RKO (cell line): ENCODE results near the gene BCO1.

ENCODE experiments used
- DNase-seq: peaks from one replicate; pipeline ENCODE4 v3.0.0-alpha.2; 2016; ENCODE audit warnings: low spot score

Gene BCO1

DNA sequence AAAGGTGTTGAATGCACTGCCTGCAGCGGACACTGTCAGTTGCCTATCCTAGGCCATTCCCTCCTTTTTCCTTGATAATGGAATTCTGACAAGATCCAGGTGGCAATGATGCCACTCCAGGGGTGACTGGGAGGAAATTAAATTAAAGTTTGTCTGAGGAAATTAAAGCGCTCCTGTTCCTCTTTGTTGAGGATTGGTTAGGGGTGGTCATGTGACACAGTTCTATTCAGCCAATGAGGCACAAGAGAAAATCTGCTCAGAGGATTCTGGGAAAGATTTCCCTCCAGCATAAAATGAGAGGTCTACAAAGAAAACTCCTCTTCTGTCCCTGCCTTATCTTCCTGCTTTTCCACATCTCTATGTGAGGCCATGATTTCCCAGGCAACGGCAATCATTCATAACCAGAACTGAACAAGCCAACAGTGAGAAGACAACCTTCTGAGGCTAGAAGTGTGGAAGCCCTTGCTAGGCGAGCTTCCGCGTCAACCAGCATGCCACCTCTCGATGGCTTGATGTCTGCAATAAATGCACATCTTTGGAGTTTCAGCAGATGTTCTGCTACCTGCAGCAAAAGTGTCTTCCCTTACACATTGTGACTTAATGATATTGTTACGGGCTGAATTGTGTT, 5.6 kb upstream of the BCO1 start:
- no peak for DNase-seq

DNA sequence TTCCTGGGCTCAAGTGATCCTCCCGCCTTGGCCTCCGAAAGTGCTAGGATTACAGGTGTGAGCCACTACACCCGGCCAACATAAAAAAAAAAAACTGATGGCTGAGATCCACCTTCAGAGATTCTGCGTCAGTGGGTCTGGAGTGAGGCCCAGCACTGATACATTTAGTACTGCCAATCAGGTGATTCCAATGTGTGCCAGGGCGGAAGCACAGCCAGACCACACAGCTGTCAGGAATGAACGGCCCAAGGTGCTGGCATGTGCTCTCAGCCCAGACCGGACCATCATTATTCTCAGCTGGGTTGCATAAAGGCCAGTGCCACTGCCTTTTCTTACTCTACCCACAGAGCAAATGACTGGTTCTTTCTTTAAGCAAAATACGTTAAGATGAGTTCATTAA, 1.2 kb upstream of the BCO1 start:
- no peak for DNase-seq

GRCh38 chr16:81237942-81238295, 570 bp upstream of the BCO1 start:
- DNase-seq, result no peak

DNA sequence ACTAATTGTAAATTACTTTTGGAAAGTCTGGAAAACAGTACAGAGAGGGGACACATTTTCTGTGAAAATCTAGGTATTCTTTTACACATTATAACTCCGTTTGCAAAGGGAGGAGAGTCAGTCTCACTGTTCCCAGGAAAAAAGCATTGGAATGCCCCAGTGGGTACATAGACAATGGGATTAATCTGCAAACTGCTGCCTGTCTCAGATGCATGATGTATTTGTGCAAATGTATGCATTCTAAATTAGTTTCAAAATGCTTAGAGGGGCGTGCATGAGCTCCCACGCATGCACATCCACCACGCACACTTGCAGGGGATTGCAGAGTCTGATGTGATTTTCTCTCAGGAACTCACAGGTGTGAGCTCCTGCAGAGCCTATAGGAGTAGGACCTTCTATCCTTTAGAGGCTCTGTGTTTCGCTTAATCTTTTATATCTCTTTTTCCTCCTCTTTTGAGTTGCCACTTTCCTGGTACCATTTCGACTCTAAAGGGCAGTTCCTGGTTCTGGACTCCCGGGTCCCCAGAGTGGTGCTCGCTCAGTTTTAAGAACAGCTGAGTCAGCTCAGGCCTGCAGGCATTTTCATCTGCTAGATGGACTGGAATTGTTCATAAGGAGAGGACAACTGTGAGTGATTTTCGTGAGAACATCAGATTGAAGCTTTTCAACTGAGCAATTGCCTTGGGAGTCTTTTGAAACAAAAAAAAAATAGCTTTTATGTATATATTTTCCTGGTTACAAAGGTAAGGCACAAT, 1.1 kb downstream of the BCO1 start:
- no peak for DNase-seq

GRCh38 chr16:81241706-81242105, 3.2 kb downstream of the BCO1 start:
- no peak for DNase-seq

DNA sequence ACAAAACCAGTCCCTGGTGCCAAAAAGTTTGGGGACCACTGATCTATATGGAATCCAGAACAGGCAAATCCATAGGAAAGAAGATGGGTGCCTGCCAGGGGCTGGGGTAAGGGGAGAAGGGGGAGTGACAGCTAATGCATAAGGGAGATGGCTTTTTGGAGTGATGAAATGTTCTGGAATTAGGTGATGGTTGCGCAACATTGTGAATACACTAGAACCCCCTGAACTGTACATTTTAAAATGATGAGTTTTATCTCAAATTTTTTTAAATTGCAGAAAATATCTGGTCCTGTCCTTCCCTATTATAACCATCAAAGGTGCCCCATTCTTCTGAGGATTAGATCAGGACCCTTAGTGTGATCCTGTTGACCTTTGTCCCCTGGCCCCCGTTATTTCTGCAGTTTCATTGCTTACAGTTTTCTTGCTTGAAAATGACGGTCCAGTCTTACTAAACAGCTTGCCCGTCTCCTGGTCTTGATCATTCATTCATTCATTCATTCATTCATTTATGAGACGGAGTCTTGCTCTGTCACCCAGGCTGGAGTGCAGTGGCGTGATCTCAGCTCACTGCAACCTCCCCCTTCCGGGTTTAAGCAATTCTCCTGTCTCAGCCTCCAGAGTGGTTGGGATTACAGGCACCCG, 4.6 kb downstream of the BCO1 start:
- no peak for DNase-seq

- no peak for DNase-seq
Observed at GRCh38 chr16:81243942-81244341, 5.5 kb downstream of the BCO1 start.

- DNase-seq, result no peak
Observed at GRCh38 chr16:81251871-81252270, 13.4 kb downstream of the BCO1 start.

- DNase-seq, result no peak
Observed at GRCh38 chr16:81253141-81253540, 14.7 kb downstream of the BCO1 start.

DNA sequence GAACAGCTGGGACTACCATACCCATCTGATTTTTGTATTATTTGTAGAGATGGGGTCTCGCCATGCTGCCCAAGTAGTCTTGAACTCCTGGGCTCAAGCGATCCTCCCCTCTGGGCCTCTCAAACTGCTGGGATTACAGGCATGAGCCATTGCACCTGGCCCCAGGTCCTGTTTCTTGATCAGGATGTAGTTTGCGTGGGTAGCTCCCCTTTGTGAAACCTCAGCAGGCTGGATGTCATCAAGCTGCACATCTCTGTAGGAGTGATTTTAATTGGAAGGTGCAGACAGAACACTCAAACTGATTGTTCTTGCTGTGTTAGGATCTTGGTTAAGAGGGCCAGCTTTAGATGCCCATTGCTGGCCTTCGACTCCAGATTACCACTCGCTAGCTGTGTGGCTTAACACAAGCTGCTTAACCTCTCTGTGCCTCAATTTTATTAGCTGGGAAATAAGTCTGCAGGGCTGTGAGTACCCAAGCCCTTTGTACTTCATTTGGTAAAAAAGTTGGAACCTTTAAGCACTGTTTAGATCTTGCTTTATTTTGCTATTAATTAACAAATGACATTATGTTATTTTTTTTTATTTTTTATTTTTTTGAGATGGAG, 16.5 kb downstream of the BCO1 start:
- no peak for DNase-seq

DNA sequence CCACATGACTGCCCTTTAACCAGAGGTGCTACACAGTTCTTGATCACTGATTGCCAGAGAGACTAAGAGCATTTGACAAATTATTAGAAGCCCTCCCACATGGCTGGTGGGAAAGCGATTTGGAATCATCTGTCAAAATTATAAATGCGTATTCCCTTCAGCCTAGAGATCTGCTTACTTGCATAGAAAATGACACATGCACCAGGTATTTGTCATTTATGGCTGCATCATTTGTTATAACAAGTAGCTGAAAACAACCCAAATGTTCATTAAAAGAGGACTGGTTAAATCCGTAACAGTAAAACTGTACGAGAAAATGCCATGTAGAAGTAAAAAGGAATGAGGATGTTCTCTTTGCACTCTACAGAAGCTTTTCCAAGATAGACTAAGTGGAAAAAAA, 21.4 kb downstream of the BCO1 start:
- DNase-seq, result no peak

DNA sequence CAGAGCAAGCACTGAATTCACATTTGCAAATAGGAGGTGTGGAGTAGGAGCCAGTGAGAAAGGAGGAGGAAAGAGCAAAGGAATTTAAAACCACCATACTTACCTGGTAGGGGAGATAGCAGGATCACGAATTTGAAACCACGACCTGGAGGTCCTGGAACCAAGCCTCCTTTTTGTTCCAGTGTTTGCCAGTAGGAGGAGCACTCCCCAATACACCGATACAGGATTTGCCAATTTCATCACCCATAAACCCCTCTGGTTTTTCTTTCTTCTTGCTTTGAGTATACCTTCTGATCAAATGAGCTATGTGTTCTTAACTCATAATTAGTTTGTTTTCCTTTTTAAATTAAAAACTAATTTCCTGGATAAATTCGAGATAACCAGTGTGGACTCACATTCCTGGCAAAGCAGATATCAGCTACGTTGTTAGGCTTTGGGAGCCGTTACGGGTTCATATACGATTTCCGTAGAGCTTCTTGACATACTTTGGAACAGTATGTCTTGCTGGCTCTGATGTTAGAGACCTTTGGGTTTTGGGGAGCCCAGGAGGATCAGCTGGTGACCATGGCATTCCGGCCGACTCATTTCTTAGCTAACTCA, 22.7 kb downstream of the BCO1 start:
- no peak for DNase-seq

DNA sequence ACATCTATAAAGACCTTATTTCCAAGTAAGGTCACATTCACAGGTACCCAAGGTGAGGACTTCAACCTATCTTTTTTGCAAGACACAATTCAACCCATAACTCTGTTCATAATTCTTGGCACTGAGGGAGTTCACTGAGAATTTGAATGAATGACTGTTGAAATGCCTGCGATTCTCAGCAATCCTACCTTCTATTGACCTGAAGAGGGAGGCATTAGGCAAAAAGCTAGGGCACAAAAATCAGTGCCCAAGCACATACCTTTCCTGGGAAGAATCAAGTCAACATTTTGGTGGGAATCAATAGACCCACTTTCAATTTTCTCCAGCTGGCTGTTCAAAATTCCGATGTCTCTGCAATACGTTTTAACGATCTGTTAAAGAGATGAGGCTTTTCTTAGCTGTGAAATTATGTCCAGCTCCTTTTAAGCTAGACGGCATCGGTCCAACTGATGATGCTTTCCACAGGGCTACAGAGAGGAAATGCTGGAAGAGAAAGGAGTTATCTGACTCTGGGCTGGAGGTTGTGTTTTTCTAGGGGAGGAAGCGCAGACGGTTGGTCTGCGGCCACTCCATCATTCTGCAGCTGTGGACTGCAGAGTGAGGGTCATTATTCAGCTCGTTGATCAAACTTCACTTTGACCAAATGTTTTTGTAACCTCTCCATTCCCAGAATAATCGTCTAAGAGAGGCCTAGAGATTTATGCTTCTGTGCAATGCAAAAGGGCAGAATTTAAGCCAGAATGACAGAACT, 25.2 kb downstream of the BCO1 start:
- no peak for DNase-seq

GRCh38 chr16:81264386-81264785, 25.9 kb downstream of the BCO1 start:
- no peak for DNase-seq

DNA sequence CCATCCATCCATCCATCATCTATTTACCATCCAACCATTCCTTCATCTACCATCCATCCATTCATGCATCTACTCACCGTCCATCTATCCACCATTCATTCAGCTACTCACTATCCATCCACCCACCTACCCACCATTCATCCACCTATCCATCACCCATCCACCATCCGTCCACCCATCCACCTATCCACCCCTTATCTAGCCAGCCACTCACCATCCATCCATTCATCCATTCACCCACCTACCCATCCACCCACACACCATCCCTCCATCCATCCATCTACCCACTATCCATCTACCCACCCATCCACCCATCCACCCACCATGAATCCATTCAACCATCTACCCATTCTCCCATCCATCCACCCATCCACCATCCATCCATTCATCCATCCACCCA, 26.6 kb downstream of the BCO1 start:
- no peak for DNase-seq

DNA sequence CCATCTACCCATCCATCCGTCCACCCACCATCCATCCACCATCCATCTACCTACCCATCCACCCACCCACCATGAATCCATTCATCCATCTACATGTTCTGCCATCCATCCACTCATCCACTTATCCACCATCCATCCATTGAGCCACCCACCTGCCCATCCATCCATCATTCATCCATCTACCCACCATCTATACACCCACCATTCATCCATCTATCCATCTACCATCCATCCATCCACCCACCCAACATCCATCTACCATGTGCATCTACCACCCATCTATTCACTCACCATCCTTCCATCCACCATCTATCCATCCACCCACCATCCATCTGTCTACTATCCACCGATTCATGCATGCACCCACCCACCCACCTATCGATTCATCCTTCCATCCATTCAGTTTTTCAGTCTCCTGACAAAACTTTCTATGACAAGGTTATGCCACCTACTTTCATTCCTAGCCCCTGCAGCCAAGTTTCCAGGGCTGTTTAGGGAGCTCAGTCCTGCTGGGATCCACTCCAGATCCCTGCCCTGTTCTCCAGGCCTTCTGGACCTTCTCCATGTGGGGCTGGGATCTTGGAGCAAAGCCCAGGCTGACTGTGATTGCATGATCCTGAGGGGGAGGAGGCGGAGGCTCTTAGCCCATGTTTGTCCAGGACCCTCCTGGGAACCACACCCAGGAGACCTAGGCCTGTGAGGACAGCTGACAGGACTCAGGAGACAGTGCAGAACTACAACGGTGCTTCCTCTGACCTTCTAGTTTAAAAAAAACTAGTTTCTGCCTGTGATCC, 27.4 kb downstream of the BCO1 start:
- DNase-seq, result no peak

- DNase-seq, result no peak
Observed at GRCh38 chr16:81266680-81267095, 28.2 kb downstream of the BCO1 start.

GRCh38 chr16:81268509-81268908, 30.0 kb downstream of the BCO1 start:
- no peak for DNase-seq

DNA sequence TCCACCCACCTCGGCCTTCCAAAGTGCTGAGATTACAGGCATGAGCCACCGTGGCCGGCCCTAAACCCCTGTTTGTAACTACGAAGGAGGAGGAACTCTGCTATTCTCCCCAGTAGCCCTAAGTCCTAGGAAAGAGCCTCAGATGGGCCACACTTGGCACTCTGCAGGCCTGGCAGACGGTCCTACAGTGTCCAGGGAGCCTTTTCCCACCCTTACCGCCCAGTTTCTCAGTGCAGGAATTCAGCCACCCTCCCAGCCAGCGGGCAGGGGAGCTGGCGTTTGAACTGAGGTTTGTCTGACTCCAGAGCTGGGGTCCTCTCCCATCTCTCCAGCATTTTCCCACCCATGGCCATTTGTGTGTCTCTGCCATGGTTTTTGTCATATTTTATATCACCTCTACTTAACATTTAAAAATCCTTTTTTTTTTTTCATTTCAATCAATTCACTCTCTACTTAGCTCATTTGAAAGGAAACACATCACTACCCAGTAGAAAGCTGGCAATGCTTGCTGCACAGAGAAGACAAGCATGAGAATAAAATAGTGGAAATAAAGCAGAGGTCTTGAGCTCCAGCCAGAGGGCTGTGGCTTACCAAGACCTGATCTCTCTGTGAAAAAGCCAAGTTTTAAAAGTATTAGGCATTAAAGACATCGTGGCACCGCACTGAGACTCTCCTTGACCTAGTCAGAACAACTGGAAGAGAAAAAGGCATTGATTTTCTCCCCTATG, 34.9 kb downstream of the BCO1 start:
- no peak for DNase-seq

GRCh38 chr16:81275064-81275532, 36.6 kb downstream of the BCO1 start:
- DNase-seq, result no peak
